ENCODE results near the gene RBKS.
"Not testable (repeated sequence)": the region's sequence is repeated elsewhere in the genome, so short reads cannot be mapped to it uniquely, and the experiment has no call there.

Gene RBKS

DNA sequence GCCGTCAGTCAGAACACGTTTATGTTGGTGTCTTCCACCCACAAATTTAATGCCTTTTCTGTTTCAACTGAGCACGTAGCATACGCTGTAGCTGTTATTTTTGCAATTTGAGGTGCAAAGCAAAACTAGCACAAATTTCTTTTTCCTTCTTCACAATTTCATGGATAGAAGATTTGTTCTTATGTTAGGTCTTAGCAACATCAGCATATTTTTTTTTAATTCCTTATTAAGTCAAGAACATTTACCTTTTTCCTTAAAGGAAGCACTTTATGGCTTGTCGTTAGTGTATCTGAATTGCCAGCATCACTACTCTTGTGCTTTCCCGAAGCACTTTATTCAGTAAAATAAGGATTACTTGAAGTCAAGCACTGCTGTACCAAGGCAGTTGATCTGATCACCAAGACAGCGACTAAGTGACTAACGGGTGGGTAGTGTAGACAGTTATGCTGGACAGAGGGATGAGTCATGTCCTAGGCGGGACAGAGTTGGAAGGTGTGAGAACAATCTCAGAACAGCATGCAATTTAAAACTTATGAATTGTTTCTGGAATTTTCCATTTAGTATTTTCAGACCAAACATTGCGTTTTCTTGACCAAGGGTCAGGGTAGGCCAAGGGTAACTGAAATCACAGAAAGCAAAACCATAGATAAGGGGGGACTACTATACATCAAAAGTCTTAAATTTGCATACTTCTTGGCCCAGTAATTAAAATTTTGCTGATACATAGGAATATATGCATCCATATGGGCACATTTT lies 13.6 kb upstream of the RBKS start:
- DNase-seq = no peak

DNA sequence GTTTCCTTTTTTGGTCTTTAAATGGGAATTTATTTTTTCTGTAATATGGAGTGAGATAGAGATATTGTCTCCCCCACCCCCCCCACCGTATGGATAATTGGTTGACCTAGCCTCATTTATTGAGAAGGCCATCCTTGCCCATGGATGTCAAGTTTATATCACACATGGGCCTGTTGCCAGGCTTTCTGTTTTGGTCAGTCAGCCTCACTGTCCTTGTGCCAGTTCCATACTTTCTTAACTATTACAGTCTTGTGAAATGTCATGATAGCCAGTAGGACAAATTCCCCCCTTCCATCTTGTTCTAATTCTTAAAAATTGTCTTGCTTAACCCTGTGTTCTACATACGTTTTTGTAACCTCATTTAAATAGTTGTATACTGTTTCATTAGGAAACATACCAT lies 12.8 kb upstream of the RBKS start:
- no peak for DNase-seq

DNA sequence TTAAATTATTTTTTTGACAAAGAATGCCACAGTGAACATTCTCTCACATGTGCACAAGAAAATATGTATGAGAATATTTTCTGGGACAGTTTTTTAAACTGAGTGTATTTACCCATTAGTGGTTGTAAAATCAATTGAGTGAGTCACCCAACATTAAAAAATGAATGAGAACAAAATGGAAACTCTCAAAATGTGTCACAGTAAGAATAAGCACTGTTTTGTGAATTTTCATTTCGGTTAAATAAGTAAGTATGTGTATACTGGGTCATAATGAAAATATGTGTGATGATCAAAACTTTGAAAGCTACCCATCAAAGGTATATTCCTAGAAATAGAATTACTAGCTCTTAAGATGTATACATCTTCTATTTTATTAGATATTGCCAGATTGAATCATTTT lies 11.9 kb upstream of the RBKS start:
- DNase-seq = no peak

DNA sequence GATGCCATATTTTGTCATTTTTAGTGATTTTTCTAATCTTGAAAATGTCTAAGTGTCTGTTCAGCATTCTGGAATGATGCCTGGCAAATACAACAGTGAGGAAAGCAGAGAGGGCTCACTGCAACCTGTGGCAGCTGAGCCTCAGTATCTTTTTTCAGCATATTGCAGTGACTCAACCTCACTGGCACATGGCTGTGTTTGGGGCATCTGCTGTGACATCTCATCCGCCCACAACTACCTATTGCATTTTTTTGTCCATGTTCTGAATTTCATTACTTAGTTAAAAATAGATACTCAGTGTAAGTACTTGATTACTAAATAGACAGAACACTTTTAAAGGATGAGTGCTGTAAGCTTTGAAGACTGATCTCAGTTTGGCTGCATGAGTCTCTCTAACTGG lies 11.0 kb upstream of the RBKS start:
- no peak for DNase-seq

DNA sequence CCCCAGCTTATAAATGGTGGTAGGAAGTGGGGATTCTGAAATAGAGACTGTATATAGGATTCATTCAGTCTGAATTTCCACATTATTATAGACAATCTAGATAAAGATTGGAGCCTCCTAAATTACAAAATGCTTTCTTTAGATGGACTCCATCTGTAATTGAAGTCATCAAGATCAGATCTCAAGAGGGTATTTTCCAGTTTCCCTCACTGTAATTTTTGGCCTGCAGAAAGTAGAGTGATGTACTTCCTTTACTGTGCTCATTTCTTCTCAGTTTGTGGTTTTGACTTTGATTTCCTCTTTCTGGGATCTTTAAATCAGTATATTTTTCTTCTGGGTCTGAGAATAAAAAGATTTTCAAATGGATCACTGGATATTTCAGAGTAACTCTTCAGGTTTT lies 7.5 kb upstream of the RBKS start:
- no peak for DNase-seq

DNA sequence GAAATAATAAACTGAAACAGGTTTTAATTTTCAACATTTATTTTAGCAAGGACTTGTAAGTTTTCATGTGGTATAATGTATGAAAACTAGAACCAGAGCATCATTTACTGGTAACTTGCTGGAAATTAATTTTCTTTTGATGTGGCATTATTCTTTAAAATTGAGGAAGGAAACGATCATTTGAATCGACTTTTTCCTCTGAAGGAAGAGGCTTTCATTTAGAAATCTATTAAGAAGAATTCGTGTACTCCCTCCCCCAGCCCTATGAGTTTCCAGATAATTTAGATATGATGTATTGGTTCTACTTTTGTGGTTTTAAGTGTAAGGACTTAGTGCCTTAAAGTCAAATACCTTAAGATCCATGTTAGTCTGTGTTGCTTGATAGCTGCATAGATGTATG lies 2.8 kb upstream of the RBKS start:
- DNase-seq = no peak

DNA sequence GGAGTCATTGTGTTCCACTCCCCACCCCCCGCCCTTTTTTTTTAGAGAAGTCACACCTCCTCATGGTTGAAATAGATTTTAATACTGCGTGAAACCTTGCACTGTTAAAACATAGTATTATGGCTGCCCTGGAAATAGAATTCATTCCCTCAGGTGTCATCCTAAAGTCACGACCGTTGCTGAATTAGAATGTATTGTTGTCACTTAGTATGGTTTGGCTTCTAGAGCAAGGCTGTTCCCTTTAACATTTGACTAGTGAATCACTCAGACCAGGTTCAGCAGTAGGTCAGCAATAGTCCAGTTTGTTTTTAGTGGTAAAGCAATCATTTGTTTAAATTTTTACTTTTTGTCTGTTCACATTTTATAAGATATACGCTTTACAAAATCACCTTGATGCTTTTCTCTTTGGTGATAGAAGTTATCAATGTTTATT lies 1.5 kb upstream of the RBKS start:
- DNase-seq = no peak

DNA sequence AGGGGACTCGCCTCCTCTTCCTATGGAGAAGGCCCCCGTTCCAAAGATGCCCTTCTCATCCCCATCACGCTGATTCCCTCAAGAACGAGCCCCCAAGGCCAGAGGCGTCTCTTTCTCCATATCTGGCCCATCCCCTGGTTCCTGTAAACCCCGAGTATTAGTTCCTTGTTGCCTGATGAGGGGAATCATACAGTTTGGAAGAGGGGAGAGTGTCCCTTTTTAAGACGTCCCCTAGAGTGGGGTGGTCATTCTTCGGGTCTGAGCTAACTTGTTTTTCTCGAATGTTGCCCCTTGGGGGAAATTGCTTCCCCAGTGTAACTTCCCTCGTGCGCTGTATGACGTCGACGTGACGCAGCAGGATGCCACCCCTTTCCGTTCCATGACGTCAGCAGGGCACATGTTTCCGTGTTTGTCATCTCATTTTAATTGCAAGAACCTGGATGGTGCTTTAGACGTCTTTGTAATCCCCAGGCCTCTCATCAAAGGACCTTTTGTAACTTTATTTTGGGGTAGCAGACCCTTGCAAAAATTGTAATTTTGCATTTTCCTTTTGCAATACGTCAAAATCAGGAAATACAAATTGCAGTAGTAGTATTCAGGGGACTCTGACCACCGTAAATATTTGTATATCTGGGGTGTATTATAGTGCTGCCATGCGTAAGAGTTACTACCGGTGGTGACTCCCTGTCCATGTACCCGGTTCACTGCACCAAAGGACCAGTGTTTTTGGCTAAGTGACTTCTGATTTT lies 911 bp upstream of the RBKS start:
- DNase-seq = no peak

DNA sequence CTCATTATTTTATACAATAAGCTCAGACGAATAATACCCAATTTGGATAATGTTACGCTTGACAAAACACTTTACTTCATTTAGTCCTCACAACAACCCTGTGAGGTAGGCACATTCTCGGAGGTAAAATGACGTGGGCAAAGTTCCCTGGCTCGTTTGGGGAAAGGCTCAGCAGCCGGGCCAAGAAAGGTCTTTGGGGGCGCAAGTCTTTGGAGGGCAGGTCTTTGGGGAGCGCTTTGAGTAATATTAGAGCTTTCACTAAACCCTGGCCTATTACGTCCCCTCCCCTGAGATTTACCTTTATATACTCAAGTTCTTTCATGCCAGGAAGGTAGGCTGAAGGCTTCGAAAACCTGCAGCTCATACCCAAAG lies 427 bp downstream of the RBKS start:
- no peak for DNase-seq

DNA sequence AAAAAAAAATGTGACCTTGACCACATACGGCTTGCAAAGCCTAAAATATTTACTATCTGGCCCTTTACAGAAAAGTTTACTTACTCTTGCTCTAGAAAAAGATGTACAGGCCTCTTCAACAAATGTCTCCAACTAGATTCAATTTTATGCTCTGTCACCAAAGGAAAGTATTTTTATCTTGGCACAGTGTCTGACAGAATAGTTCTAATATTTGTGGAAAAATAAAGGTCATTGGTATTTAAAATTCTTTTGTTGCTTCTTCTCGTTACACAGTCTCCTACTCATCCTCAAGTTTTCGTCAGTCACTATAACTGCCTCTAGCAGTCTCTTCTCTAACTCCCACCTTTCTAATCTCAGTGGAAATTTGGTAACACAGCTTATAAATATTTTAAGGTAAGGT lies 1.4 kb downstream of the RBKS start:
- DNase-seq = no peak

DNA sequence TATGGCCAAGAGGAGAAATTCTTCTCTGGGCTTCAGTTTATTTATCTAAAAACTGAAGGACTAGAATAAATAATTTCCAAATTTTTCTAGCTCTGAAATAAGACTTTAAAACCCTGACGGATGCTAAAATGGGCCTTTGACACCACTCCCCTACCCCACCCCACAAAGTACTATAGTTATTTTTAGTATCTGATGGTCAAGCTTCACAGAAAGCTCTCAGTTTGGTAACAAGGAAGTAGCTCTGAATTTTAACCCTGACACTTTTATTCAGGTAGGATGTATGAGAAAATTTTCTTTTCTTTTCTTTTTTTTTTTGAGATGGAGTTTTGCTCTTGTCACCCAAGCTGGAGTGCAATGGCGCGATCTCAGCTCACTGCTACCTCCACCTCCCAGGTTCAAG lies 2.4 kb downstream of the RBKS start:
- no peak for DNase-seq

DNA sequence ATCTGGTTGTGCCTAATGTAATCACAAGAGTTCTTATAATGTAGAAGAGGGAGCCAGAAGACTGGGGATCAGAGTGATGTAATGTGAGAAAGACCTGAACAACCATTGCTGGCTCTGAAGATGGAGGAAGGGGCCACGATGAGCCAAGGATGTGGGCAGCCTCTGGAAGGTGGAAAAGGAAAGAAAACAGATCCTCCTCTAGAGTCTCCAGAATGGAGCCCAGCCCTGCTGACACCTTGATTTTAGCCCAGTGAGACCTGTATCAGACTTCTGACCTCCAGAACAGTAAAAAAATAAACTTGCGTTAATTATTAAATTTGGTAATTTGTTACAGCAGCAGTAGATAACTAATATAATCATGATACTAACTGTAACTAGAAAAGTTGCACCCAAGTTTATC lies 3.1 kb downstream of the RBKS start:
- no peak for DNase-seq

DNA sequence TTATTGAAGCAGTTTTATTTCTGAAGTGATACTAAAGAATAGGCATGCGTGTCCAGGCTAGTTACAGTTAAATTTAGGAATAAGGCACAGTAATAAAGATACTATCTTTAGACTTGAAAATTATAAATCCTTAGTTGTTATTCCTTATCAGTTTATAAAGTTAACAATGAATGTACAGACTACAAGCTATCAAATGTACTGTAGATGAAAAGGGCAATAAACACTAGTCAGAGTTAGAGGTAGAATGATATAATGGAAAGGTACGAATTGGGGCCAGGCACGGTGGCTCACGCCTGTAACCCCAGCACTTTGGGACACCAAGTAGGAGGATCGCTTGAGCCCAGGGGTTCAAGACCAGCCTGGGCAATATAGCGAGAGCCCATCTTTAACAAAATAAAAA lies 3.9 kb downstream of the RBKS start:
- DNase-seq = no peak

DNA sequence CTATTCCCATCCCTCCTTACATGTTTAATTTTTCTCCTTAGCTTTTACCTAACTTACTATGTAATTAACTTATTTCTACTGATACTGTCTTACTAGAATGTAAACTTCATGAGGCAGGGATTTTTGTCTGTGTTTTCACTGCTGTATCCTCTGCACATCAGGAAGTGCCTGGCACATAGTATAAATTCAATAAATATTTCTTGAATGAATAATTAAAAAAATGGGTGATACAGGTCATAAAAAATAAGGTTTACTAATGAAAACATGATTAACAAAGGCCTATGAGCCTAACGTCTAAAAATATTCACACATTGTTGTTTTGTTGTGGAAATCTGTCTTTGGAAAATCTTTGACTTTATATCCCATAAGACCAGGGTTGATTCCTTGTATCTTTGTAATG lies 4.5 kb downstream of the RBKS start:
- no peak for DNase-seq

DNA sequence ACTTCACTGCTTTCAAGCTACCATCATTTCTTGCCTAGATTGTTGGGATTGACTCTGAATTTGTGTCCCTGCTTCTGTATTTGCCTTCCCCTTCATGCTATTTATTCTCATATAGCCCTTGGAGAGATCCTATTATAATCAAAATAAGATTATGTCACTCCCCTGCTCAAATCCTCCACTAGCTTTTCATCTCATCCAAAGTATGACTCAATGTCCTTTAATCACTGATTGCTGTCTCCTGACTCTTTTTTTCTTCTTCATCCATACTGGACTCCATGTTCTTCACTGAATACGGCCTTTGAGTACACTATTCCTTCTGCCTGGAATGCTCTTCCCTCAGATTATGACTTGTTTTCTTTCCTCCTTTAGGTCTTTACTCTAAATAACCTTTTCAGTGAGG lies 5.0 kb downstream of the RBKS start:
- DNase-seq = no peak

DNA sequence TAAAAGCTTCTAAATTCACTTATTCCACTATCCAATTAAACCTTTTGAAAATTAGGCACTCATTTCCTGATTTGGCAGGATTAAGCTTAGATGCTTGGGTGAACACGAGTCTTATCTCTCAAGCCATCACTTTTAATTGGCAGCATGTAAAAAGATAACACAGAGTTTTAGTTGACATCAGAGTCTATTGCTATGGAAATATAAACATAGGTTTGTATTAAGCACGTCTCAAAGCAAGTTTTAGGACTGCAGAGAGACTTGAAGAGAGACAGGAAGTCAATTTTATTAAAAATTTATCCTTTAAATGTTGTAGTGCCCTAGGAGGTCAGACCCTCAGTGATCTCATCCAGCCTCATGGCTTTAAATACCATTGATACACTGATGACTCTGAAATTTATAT lies 5.6 kb downstream of the RBKS start:
- no peak for DNase-seq

DNA sequence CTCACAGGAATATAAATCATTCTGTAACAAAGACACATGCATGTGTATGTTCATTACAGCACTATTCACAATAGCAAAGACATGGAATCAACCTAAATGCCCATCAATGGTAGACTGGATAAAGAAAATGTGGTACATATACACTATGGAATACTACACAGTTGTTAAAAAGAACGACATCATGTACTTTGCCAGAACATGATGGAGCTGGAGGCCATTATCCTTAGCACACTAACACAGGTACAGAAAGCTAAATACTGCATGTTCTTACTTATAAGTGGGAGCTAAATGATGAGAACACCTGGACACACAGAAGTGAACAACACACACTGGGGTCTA lies 7.6 kb downstream of the RBKS start:
- not testable (repeated sequence) for DNase-seq

DNA sequence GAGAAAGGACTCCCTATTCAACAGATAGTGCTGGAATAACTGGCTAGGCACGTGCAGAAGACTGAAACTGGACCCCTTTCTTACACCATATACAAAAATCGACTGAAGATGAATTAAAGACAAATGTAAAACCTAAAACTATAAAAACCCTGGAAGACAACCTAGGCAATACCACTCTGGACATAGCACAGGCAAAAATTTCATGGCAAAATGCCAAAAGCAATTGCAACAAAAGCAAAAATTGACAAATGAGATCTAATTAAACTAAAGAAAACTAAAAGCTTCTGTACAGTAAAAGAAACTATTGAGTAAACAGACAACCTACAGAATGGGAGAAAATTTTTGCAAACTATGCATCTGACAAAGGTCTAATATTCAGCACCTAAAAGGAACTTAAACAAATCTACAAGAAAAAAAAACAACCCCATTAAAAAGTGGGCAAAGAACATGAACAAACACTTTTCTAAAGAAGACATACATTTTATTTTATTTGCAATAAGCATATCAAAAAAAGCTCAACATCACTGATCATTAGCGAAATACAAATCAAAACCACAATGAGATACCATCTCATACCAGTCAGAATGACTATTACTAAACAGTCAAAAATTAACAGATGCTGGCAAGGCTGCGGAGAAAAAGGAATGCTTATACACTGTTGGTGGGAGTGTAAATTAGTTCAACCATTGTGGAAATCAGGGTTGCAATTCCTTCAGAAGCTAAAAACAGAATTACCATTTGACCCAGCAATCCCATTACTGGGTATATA lies 8.2 kb downstream of the RBKS start:
- DNase-seq = not testable (repeated sequence)

DNA sequence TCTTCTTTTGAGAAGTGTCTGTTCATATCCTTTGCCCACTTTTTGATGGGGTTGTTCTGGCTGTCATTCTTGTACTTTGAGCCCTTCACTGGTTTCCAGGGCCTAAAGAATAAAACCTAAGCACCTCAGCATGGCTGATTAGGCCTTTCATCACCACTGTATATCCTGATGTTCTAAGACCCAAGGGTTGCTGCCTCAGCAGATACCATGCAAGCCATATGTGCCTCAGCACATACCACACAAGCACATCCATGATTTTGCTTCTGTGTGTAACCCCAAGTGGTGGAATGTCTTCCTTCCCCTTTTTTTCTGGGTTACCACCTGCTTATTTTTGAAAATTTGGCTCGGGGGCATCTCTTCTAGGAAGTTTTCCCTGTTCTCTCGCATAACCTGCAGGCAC lies 11.4 kb downstream of the RBKS start:
- DNase-seq = no peak

DNA sequence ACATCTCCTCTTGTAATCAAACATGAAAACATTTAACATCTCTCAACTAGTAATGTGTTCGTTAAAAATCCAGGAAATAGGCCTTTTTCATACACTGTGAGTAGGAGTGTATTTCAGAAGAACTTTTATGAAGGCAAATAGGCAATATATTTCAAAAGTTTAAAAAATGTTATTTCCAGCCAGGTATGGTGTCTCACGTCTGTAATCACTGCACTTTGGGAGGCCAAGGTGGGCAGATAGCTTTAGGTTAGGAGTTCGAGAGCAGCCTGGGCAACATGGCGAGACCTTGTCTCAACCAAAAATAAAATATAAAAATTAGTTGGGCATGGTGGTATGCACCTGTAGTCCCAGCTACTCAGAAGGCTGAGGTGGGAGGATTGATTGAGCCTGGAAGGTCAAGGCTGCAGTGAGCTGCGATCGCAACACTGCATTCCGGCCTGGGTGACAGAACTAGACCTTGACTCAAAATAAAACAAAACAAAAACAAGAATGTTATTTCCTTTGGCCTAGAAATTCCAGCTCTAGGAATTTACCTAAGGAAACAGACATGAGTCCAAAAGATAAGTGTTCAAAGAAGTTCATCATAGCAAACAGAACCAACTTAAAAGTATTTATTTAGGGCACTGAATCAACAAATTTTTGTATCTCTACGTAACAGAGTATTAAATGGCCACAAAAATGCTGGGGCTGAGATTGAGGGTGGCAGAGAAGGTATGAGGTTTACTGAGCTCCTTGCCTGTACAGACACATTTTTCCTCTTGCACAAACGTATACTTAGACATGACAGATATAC lies 14.9 kb downstream of the RBKS start:
- no peak for DNase-seq

DNA sequence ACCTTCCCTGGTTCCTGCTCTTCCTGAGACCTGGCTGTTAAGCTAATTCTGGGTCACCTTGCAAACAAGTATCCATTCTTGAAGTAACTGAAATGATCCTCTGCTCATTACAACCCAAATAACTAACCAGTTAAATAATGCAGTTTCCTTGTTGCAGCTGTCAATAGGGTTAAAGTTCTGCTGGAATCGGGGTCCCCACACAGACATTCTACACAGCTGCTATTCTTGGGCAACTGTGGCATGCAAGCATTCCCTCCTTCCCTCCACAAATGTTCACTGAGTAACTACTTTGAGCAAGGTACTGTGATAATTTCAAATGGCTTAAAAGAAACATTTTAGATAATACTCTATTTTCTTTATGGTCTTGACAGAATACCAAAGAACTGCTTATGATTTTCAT lies 17.1 kb downstream of the RBKS start:
- DNase-seq = no peak

DNA sequence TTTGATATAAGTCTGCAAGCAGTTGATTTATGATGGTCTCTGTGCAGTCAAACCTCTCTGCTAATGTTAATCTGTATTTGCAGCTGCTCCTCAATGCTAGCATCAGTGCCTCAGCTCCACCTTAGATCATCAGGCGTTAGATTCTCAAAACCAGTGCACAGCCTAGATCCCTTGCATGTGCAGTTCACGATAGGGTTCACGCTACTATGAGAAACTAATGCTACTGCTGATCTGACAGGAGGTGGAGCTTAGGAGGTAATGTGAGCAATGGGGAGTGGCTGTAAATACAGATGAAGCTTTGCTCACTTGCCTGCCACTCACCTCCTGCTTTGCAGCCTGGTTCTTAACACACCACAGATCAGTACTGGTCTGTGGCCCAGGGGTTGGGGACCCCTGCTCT lies 18.4 kb downstream of the RBKS start:
- no peak for DNase-seq

DNA sequence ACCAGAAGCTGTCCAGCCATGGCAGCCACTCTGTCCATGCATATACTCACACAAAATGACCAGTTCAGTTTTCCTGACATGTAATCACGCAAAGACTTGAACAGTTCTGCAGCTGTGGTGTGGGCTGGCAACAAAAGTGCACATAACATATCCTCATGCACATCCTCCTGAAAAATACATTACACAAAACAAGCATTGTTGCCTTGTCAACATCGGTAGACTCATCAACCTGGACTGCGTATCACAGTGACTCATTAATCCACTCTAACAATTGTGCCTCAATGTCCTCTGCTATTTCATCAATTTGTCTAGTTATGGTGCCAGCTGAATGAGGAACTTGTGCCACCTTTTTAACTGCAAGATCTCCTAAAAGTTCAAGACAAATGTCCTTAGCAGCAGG lies 19.5 kb downstream of the RBKS start:
- no peak for DNase-seq

All from NCI-H2081 treated with DMSO at 0.1 percent for 48 hours (cell line).